CD14-positive monocyte (primary cell): ENCODE measurements around the gene TNFSF9. TPM values are rescaled to one million over a fixed set of nuclear protein-coding genes. Genes with fewer than 3 reads are reported as not detected.

Source experiments
- polyA plus RNA-seq, 3 donors: library from polyadenylated mRNA; depleted of rRNA in 1 of 3; unstranded in 2 of 3; stranded (reverse) in 1 of 3; fragments of 300-500 nt in 2 of 3; fragments of >200 nt in 1 of 3; fragmentation: Illumina TruSeq in 2 of 3; gene quantifications; 1 replicate in 2 of 3; 2 replicates in 1 of 3; pipeline ENCODE4 v1.2.3, GENCODE V29; 2012 to 2021
- small RNA-seq: library from RNA; depleted of rRNA; stranded (forward); fragments of <200 nt; gene quantifications from one replicate; pipeline ENCODE3, GENCODE V24; 2012; ENCODE audit warnings: low read depth; ENCODE audit not compliant: insufficient read length

Gene TNFSF9
- polyA plus RNA-seq, 3 donors: 3.7 to 4.9 (median 4.3) TPM

Small RNAs within 50 kb of the gene (small RNA-seq; reads per million reads assigned to genes)
- gene AC010503.2: not detected
- not detected for gene RF00019

Other genes starting within 250 kb of the TNFSF9 start
- gene ACER1, start 197.4 kb upstream of the TNFSF9 start, polyA plus RNA-seq: not detected
- 10 to 100 TPM; 36.3 to 53.2 (median 52.4) TPM for gene CLPP, start 169.5 kb upstream of the TNFSF9 start, polyA plus RNA-seq
- gene ALKBH7, start 158.2 kb upstream of the TNFSF9 start, polyA plus RNA-seq: 100 to 1,000 TPM in 1 of 3 donors, 10 to 100 TPM in 2; 20.9 to 109 (median 86.0) TPM
- gene PSPN, start 155.1 kb upstream of the TNFSF9 start, polyA plus RNA-seq: under 1 TPM; 0.10 to 0.19 (median 0.13) TPM
- gene GTF2F1, start 137.9 kb upstream of the TNFSF9 start, polyA plus RNA-seq: 10 to 100 TPM in 2 of 3 donors, 1 to 10 TPM in 1; 9.4 to 46.4 (median 13.2) TPM
- 10 to 100 TPM in 1 of 3 donors, 1 to 10 TPM in 2; 8.6 to 63.3 (median 9.1) TPM for gene KHSRP, start 106.2 kb upstream of the TNFSF9 start, polyA plus RNA-seq
- gene SLC25A41, start 97.3 kb upstream of the TNFSF9 start, polyA plus RNA-seq: not detected
- under 1 TPM in 2 of 3 donors, not detected in 1; 0.11 to 0.15 TPM for gene SLC25A23, start 71.2 kb upstream of the TNFSF9 start, polyA plus RNA-seq
- gene CRB3, start 66.8 kb upstream of the TNFSF9 start, polyA plus RNA-seq: not detected
- gene DENND1C, start 49.2 kb upstream of the TNFSF9 start, polyA plus RNA-seq: 10 to 100 TPM; 11.2 to 60.2 (median 20.5) TPM
- gene TUBB4A, start 28.7 kb upstream of the TNFSF9 start, polyA plus RNA-seq: under 1 TPM in 1 of 3 donors, not detected in 2; 0.16 TPM
- under 1 TPM in 1 of 3 donors, not detected in 2; 0.12 TPM for gene CD70, start 60.1 kb downstream of the TNFSF9 start, polyA plus RNA-seq
- 1 to 10 TPM in 2 of 3 donors, under 1 TPM in 1; 0.81 to 4.5 (median 1.4) TPM for gene TNFSF14, start 139.1 kb downstream of the TNFSF9 start, polyA plus RNA-seq
- gene C3, start 189.6 kb downstream of the TNFSF9 start, polyA plus RNA-seq: 1 to 10 TPM; 2.4 to 5.3 (median 3.2) TPM
- 100 to 1,000 TPM in 2 of 3 donors, 10 to 100 TPM in 1; 90.9 to 147 (median 129) TPM for gene GPR108, start 206.6 kb downstream of the TNFSF9 start, polyA plus RNA-seq
- gene TRIP10, start 208.7 kb downstream of the TNFSF9 start, polyA plus RNA-seq: 1 to 10 TPM; 1.5 to 2.4 (median 1.9) TPM
- gene SH2D3A, start 236.4 kb downstream of the TNFSF9 start, polyA plus RNA-seq: under 1 TPM in 1 of 3 donors, not detected in 2; 0.11 TPM
- 10 to 100 TPM; 21.3 to 81.2 (median 30.2) TPM for gene VAV1, start 241.7 kb downstream of the TNFSF9 start, polyA plus RNA-seq